ENCODE measurements around the gene SPC25. TPM values are rescaled to one million over a fixed set of nuclear protein-coding genes. Genes with fewer than 3 reads are reported as not detected.
"Not testable (repeated sequence)": the region's sequence is repeated elsewhere in the genome, so short reads cannot be mapped to it uniquely, and the experiment has no call there.

The SPC25 gene
- total RNA-seq, 1 donor from 2014 or later, result 7.1 TPM

DNA sequence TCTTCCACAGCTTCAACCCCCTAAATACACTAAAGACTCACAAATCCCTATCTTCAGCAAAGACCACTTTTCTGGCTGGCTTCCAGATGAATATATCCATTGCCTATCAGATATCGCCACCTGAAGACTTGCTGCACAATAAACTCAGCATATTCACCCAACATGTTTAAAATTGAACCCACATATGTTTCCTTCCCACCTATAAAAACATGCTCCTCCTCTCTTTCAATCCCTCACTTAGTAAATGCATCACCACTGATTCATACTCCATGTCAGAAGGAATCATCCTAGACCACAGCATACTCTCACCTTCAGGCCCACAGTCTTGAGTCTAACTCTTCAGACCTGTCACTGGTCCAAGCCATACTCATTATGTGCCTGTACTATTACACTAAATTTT, 5.3 kb downstream of the SPC25 start:
- TF ChIP-seq, protein P1, sequence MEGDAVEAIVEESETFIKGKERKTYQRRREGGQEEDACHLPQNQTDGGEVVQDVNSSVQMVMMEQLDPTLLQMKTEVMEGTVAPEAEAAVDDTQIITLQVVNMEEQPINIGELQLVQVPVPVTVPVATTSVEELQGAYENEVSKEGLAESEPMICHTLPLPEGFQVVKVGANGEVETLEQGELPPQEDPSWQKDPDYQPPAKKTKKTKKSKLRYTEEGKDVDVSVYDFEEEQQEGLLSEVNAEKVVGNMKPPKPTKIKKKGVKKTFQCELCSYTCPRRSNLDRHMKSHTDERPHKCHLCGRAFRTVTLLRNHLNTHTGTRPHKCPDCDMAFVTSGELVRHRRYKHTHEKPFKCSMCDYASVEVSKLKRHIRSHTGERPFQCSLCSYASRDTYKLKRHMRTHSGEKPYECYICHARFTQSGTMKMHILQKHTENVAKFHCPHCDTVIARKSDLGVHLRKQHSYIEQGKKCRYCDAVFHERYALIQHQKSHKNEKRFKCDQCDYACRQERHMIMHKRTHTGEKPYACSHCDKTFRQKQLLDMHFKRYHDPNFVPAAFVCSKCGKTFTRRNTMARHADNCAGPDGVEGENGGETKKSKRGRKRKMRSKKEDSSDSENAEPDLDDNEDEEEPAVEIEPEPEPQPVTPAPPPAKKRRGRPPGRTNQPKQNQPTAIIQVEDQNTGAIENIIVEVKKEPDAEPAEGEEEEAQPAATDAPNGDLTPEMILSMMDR (IDR thresholded peaks at IDR 0.05; ENCODE audit: partially characterized antibody, unreplicated experiment), result no peak
- H3K4me3 Mint-ChIP-seq (ENCODE audit: unreplicated experiment), result no peak overlapping the region
- no peaks in the 10 kb centered on the region for H3K36me3 Mint-ChIP-seq (ENCODE audit: unreplicated experiment)
- peaks cover 3% of the 10 kb centered on the region for H3K9me3 Mint-ChIP-seq (ENCODE audit: unreplicated experiment)
- no peaks in the 10 kb centered on the region for H3K4me1 Mint-ChIP-seq (ENCODE audit: low read depth, unreplicated experiment)
- no peak for DNase-seq
- no peak overlapping the region for H3K27ac Mint-ChIP-seq (ENCODE audit: unreplicated experiment)
- H3K27me3 Mint-ChIP-seq (ENCODE audit: unreplicated experiment), result no peaks in the 10 kb centered on the region

DNA sequence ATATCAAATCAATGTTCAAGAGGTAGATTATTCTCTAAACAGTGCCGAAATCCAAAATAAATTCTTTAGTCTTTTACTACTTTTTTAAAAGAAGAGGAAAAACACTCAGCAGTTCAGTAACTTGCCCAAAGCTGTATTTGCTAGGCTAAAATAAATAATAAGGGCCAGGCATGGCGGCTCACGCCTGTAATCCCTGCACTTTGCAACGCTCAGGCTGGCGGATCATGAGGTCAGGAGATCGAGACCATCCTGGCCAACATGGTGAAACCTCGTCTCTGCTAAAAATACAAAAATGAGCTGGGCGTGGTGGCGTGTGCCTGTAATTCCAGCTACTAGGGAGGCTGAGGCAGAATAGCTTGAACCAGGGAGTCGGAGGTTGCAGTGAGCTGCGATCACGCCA, 8.1 kb downstream of the SPC25 start:
- not testable (repeated sequence) for H3K4me3 Mint-ChIP-seq (ENCODE audit: unreplicated experiment); H3K9me3 Mint-ChIP-seq (ENCODE audit: unreplicated experiment); H3K27ac Mint-ChIP-seq (ENCODE audit: unreplicated experiment); DNase-seq; H3K27me3 Mint-ChIP-seq (ENCODE audit: unreplicated experiment); H3K36me3 Mint-ChIP-seq (ENCODE audit: unreplicated experiment); H3K4me1 Mint-ChIP-seq (ENCODE audit: low read depth, unreplicated experiment)

DNA sequence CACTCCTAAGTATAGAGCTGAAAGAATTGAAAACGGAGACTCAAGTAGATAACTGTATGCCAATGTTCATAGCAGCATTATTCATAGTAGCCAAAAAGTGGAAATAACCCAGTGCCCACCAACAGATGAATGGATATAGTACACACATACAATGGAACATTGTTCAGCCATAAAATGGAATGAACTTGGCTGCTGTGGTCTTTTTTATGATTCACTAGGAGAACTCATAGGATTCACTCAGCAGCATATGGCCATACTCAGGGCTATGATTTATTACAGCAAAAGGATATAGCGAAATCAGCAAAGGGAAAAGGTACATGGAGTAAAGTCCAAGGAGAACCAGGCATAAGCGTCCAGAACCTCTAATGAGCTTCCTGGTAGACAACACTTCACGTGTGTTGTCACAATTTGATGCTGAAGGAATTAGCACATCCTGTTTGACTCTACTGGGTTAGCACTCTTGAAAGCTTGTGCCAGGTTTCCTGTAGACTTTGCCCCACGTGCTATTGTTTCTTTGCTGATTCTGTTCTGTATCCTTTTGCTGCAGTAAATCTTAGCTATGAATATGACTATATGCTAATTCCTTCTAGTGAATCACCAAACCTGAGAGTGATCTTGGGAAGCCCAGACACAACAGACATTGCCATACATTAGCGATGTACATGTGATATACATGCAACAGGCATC, 15.7 kb downstream of the SPC25 start:
- DNase-seq, result no peak
- TF ChIP-seq, protein P1 (IDR thresholded peaks at IDR 0.05; ENCODE audit: partially characterized antibody, unreplicated experiment), result no peak
- Mint-ChIP-seq H3K27ac (ENCODE audit: unreplicated experiment) (no peak overlapping the region), H3K27me3 (ENCODE audit: unreplicated experiment) (no peaks in the 10 kb centered on the region), H3K4me1 (ENCODE audit: low read depth, unreplicated experiment) (peaks cover 7% of the 10 kb centered on the region), H3K9me3 (ENCODE audit: unreplicated experiment) (no peaks in the 10 kb centered on the region), H3K36me3 (ENCODE audit: unreplicated experiment) (no peaks in the 10 kb centered on the region), H3K4me3 (ENCODE audit: unreplicated experiment) (no peak overlapping the region)

DNA sequence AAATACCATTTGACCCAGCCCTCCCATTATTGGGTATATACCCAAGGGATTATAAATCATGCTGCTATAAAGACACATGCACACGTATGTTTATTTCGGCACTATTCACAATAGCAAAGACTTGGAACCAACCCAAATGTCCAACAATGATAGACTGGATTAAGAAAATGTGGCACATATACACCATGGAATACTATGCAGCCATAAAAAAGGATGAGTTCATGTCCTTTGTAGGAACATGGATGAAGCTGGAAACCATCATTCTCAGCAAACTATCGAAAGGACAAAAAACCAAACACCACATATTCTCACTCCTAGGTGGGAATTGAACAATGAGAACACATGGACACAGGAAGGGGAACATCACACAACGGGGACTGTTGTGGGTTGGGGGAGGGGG, 19.4 kb downstream of the SPC25 start:
- H3K36me3 Mint-ChIP-seq (ENCODE audit: unreplicated experiment); H3K27ac Mint-ChIP-seq (ENCODE audit: unreplicated experiment); H3K9me3 Mint-ChIP-seq (ENCODE audit: unreplicated experiment); H3K4me1 Mint-ChIP-seq (ENCODE audit: low read depth, unreplicated experiment); DNase-seq; H3K4me3 Mint-ChIP-seq (ENCODE audit: unreplicated experiment); H3K27me3 Mint-ChIP-seq (ENCODE audit: unreplicated experiment): not testable (repeated sequence)

DNA sequence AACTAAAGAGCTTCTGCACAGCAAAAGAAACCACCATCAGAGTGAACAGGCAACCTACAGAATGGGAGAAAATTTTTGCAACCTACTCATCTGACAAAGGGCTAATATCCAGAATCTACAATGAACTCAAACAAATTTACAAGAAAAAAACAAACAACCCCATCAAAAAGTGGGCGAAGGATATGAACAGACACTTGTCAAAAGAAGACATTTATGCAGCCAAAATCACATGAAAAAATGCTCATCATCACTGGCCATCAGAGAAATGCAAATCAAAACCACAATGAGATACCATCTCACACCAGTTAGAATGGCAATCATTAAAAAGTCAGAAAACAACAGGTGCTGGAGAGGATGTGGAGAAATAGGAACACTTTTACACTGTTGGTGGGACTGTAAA, 19.9 kb downstream of the SPC25 start:
- H3K27ac Mint-ChIP-seq (ENCODE audit: unreplicated experiment); DNase-seq; H3K36me3 Mint-ChIP-seq (ENCODE audit: unreplicated experiment); H3K27me3 Mint-ChIP-seq (ENCODE audit: unreplicated experiment); H3K4me3 Mint-ChIP-seq (ENCODE audit: unreplicated experiment); H3K9me3 Mint-ChIP-seq (ENCODE audit: unreplicated experiment); H3K4me1 Mint-ChIP-seq (ENCODE audit: low read depth, unreplicated experiment): not testable (repeated sequence)

DNA sequence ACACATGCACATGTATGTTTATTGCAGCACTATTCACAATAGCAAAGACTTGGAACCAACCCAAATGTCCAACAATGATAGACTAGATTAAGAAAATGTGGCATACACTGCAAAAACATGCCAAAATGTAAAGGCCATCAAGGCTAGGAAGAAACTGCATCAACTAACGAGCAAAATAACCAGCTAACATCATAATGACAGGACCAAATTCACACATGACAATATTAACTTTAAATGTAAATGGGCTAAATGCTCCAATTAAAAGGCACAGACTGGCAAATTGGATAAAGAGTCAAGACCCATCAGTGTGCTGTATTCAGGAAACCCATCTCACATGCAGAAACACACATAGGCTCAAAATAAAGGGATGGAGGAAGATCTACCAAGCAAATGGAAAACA, 23.1 kb downstream of the SPC25 start:
- not testable (repeated sequence) for H3K36me3 Mint-ChIP-seq (ENCODE audit: unreplicated experiment); H3K4me1 Mint-ChIP-seq (ENCODE audit: low read depth, unreplicated experiment); DNase-seq; H3K4me3 Mint-ChIP-seq (ENCODE audit: unreplicated experiment); H3K9me3 Mint-ChIP-seq (ENCODE audit: unreplicated experiment); H3K27me3 Mint-ChIP-seq (ENCODE audit: unreplicated experiment); H3K27ac Mint-ChIP-seq (ENCODE audit: unreplicated experiment)

DNA sequence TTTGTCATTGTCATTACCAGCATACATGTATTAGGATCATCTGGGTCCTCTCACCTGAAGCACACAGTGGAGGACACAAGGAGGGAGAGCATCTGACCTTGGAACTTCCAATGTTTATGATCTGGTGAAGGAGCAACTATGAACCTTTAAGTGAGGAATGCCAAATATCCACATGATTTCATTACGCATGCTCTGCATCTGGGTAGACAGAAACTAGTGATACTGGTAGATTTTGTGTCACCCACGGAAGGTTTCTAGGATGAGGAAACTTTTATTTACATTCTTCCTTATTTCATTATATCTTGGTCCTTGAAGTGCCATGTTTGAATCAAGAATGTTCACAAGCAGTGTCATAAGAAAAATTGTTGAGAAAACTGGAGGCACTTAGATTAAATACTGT, 32.1 kb downstream of the SPC25 start:
- no peak overlapping the region for H3K27ac Mint-ChIP-seq (ENCODE audit: unreplicated experiment)
- H3K9me3 Mint-ChIP-seq (ENCODE audit: unreplicated experiment), result no peaks in the 10 kb centered on the region
- no peak for DNase-seq
- no peak overlapping the region for H3K4me3 Mint-ChIP-seq (ENCODE audit: unreplicated experiment)
- no peaks in the 10 kb centered on the region for H3K36me3 Mint-ChIP-seq (ENCODE audit: unreplicated experiment)
- TF ChIP-seq, protein P1 (IDR thresholded peaks at IDR 0.05; ENCODE audit: partially characterized antibody, unreplicated experiment), result no peak
- H3K4me1 Mint-ChIP-seq (ENCODE audit: low read depth, unreplicated experiment), result no peaks in the 10 kb centered on the region
- H3K27me3 Mint-ChIP-seq (ENCODE audit: unreplicated experiment), result peaks cover 2% of the 10 kb centered on the region

Measured in glutamatergic neuron (in vitro differentiated cells).